Measurements from ENCODE around the gene AXIN1. TPM values are rescaled to one million over a fixed set of nuclear protein-coding genes. Genes with fewer than 3 reads are reported as not detected.

Gene AXIN1
- total RNA-seq, 1 donor from 2014 or later, result 30.6 TPM

DNA sequence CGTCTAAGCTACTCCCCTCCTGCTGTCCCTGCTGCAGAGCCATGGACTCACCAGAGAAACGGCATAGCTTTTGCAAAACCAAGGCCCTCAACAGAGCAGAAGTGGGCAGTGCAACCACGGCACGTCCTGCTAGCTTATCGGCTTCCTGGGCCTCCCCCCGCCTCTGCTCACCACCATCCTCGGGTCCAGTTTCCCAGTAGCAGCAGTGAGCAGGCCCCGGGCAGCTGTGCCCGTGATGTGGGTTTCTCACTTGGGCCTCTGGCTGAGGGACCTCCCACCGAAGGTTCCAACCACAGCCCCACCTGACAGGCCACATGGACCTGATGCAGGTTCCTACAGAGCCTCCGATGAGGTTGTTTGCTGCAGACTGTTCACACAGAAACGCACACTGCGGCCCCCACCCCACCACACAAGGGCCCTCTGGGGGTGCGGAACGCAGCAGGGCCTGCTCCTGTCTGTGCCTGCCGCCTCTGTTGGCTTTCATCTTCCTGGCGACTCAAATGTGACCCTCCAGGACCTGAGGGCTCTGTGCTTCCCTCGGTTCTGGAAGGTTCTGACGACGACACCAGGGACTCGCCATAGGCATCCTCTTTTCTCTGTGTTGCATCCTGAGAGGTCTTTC lies 44.7 kb downstream of the AXIN1 start:
- Mint-ChIP-seq H3K9me3 (no peaks in the 10 kb centered on the region), H3K27ac (no peak overlapping the region), H3K27me3 (no peaks in the 10 kb centered on the region), H3K4me3 (no peak overlapping the region), H3K4me1 (ENCODE audit: unreplicated experiment) (peaks cover 4% of the 10 kb centered on the region), H3K36me3 (no peaks in the 10 kb centered on the region)
- TF ChIP-seq, protein P1, sequence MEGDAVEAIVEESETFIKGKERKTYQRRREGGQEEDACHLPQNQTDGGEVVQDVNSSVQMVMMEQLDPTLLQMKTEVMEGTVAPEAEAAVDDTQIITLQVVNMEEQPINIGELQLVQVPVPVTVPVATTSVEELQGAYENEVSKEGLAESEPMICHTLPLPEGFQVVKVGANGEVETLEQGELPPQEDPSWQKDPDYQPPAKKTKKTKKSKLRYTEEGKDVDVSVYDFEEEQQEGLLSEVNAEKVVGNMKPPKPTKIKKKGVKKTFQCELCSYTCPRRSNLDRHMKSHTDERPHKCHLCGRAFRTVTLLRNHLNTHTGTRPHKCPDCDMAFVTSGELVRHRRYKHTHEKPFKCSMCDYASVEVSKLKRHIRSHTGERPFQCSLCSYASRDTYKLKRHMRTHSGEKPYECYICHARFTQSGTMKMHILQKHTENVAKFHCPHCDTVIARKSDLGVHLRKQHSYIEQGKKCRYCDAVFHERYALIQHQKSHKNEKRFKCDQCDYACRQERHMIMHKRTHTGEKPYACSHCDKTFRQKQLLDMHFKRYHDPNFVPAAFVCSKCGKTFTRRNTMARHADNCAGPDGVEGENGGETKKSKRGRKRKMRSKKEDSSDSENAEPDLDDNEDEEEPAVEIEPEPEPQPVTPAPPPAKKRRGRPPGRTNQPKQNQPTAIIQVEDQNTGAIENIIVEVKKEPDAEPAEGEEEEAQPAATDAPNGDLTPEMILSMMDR (conservative IDR thresholded peaks at IDR 0.05), result no peak
- DNase-seq (ENCODE audit: extremely low spot score, unreplicated experiment), result no peak

DNA sequence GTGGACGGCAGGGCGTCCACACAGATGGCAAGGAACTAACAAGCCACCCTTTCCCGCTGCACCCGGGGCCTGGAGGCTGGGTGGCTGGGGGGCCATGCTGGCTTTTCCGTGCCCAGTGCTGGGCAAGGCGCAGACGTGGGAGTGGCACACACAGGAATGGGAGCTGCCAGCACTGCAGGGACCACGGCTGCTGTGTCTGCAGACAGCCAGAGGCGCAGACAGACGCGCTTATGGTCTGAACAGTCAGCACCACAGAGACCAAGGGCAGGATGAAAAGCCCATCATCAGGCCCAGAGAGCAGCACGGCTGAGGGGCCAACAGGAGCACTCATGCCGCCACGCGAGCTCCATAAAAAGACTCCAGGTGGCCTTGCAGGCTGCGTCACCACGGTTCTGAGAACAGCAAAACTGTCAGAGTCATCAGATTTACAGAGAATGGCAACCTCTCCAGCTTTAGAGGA lies 45.6 kb downstream of the AXIN1 start:
- Mint-ChIP-seq H3K36me3 (no peaks in the 10 kb centered on the region), H3K27me3 (no peaks in the 10 kb centered on the region), H3K4me1 (ENCODE audit: unreplicated experiment) (peaks cover 4% of the 10 kb centered on the region), H3K27ac (no peak overlapping the region), H3K9me3 (no peaks in the 10 kb centered on the region), H3K4me3 (no peak overlapping the region)
- TF ChIP-seq, protein P1 (conservative IDR thresholded peaks at IDR 0.05), result no peak
- DNase-seq (ENCODE audit: extremely low spot score, unreplicated experiment), result no peak

- DNase-seq (ENCODE audit: extremely low spot score, unreplicated experiment), result no peak
- TF ChIP-seq, protein P1 (conservative IDR thresholded peaks at IDR 0.05), result no peak
- H3K9me3 Mint-ChIP-seq, result no peaks in the 10 kb centered on the region
- no peaks in the 10 kb centered on the region for H3K27me3 Mint-ChIP-seq
- H3K4me1 Mint-ChIP-seq (ENCODE audit: unreplicated experiment), result peaks cover 4% of the 10 kb centered on the region
- no peak overlapping the region for H3K4me3 Mint-ChIP-seq
- H3K27ac Mint-ChIP-seq, result no peak overlapping the region
- H3K36me3 Mint-ChIP-seq, result no peaks in the 10 kb centered on the region
Measured at GRCh38 chr16:305916-306626, 46.5 kb downstream of the AXIN1 start.

DNA sequence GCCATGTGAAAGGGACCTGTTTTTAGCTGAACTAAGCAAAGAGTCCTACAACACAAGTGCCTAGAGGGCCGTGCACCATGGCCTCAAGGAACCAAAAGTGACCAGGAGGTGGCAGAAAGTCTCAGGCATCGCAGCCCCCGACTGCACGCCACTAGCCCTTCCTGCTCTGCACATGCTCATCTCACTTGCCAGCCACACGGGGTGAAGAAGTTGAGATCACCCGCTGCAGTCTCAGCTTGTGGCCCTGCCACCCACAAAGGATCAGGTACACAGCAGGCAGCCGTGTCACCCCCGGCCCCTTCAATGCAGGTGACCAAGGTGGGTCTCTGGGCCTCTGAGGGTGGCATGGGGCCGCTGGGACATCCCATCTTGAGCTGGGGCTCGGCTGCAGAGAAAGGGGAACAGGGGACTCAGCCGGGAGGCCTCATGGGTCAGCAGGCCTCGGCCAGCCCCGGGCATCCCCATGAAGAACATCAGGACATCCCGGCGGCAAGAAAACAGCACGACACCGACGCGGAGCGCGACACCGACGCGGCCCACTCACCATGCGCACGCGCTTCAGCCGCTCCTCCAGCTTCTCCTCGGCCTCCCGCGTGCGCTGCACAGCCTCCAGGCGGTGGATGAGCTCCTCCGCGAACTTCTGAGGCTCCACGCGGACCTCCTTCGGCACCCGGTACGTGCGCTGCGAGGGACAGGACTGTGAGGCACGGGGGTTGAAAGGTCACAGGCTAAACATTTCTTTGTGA lies 48.6 kb downstream of the AXIN1 start:
- DNase-seq (ENCODE audit: extremely low spot score, unreplicated experiment), result no peak
- Mint-ChIP-seq H3K27me3 (no peaks in the 10 kb centered on the region), H3K36me3 (no peaks in the 10 kb centered on the region)

DNA sequence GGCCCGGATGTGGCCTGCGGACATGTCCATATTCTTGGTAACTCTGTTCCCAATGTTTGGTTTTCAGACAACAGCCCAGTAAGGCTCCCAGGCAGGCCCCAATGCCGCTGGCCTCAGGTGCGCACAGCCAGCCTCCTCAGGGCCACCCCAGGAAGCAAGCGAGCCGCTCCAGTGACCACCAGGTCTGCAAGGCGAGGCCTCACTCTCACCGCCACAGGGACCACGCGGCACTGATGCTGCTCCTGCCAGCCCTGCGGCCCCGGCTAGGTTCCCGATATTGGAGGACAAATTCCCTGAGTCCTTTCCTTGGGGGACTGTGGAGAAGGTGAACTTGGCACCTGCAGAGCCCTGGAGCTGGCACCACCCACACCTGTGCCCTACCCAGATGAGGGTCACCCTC lies 50.6 kb downstream of the AXIN1 start:
- H3K4me1 Mint-ChIP-seq (ENCODE audit: unreplicated experiment), result peaks cover 4% of the 10 kb centered on the region
- no peak overlapping the region for H3K27ac Mint-ChIP-seq
- H3K9me3 Mint-ChIP-seq, result no peaks in the 10 kb centered on the region
- TF ChIP-seq, protein P1 (conservative IDR thresholded peaks at IDR 0.05), result no peak
- DNase-seq (ENCODE audit: extremely low spot score, unreplicated experiment), result no peak
- no peak overlapping the region for H3K4me3 Mint-ChIP-seq
- no peaks in the 10 kb centered on the region for H3K27me3 Mint-ChIP-seq
- no peaks in the 10 kb centered on the region for H3K36me3 Mint-ChIP-seq

More for the DNA sequence above, 48.6 kb downstream of the AXIN1 start:
- TF ChIP-seq, protein P1 (conservative IDR thresholded peaks at IDR 0.05), result peak; percentile 33
- Mint-ChIP-seq H3K27ac (no peak overlapping the region), H3K4me3 (no peak overlapping the region), H3K9me3 (no peaks in the 10 kb centered on the region), H3K4me1 (ENCODE audit: unreplicated experiment) (peaks cover 4% of the 10 kb centered on the region)

Data from type B pancreatic cell (in vitro differentiated cells).